DOHH2 (cell line): ENCODE data around the gene HAVCR1.
A peak's percentile ranks its signal among the peaks of the same experiment; 100 is the strongest.

ENCODE experiments used
- H3F3A ChIP-seq: fragments of 200-600 bp; sonication (generic), shearing (Covaris generic); 2 replicates; pipeline ENCODE4 v1.6.0; 2016; ENCODE audit warnings: antibody characterized with exemption, mild to moderate bottlenecking; ENCODE audit not compliant: control insufficient read depth, insufficient read depth
- H3K27ac ChIP-seq: fragments of 200-600 bp; sonication (generic); 2 replicates; pipeline ENCODE4 v1.5.1; 2014; ENCODE audit warnings: low read depth, mild to moderate bottlenecking, low read length, moderate library complexity
- H3K27me3 ChIP-seq: fragments of 200-600 bp; sonication (generic); 2 replicates; pipeline ENCODE4 v1.6.1; 2014; ENCODE audit warnings: mild to moderate bottlenecking, low read length, mixed read lengths; ENCODE audit not compliant: control insufficient read depth
- H3K36me3 ChIP-seq: fragments of 200-600 bp; sonication (generic); 2 replicates; pipeline ENCODE4 v1.6.1; 2014; ENCODE audit warnings: mild to moderate bottlenecking, low read length, moderate library complexity, mixed read lengths; ENCODE audit not compliant: control insufficient read depth
- H3K4me1 ChIP-seq: fragments of 200-600 bp; sonication (generic); 2 replicates; pipeline ENCODE4 v1.6.1; 2014; ENCODE audit warnings: mild to moderate bottlenecking, low read length, mixed read lengths; ENCODE audit not compliant: control insufficient read depth
- H3K4me2 ChIP-seq: fragments of 200-600 bp; sonication (generic); 2 replicates; pipeline ENCODE4 v1.6.0; 2014; ENCODE audit warnings: mild to moderate bottlenecking, low read length, moderate library complexity
- H3K4me3 ChIP-seq: fragments of 200-600 bp; sonication (generic); 2 replicates; pipeline ENCODE4 v1.5.1; 2014; ENCODE audit warnings: mild to moderate bottlenecking, low read length, mixed read lengths
- H3K79me2 ChIP-seq: fragments of 200-600 bp; sonication (generic); 2 replicates; pipeline ENCODE4 v1.6.1; 2014; ENCODE audit warnings: mild to moderate bottlenecking, low read length, mixed read lengths; ENCODE audit not compliant: control insufficient read depth
- H3K9me2 ChIP-seq: fragments of 200-600 bp; sonication (generic); replicated peaks from 2 replicates; pipeline ENCODE4 v1.6.1; 2014; ENCODE audit warnings: mild to moderate bottlenecking, low read length, mixed read lengths; ENCODE audit not compliant: control insufficient read depth
- H3K9me3 ChIP-seq: fragments of 200-600 bp; sonication (generic); 2 replicates; pipeline ENCODE4 v1.6.1; 2014; ENCODE audit warnings: antibody characterized with exemption, low read length, mixed read lengths; ENCODE audit not compliant: control insufficient read depth, insufficient read depth
- H4K20me1 ChIP-seq: fragments of 200-600 bp; sonication (generic); 2 replicates; pipeline ENCODE4 v1.6.0; 2014; ENCODE audit warnings: low read depth, mild to moderate bottlenecking, antibody characterized with exemption, low read length, moderate library complexity; ENCODE audit not compliant: control insufficient read depth, insufficient read depth
- EZH2phosphoT487 ChIP-seq: fragments of 200-600 bp; sonication (generic); IDR thresholded peaks from 2 replicates; pipeline ENCODE4 v1.6.1; 2017; ENCODE audit warnings: borderline replicate concordance, mild to moderate bottlenecking, antibody characterized with exemption, low read length, moderate library complexity, mixed read lengths
- TF ChIP-seq, protein P1 (sequence below): fragments of 200-600 bp; sonication (generic); IDR thresholded peaks from one replicate; pipeline ENCODE4 v1.5.1; 2014; ENCODE audit warnings: antibody characterized with exemption, mild to moderate bottlenecking, low read depth, low read length; ENCODE audit not compliant: poor library complexity, severe bottlenecking

HAVCR1 gene

DNA sequence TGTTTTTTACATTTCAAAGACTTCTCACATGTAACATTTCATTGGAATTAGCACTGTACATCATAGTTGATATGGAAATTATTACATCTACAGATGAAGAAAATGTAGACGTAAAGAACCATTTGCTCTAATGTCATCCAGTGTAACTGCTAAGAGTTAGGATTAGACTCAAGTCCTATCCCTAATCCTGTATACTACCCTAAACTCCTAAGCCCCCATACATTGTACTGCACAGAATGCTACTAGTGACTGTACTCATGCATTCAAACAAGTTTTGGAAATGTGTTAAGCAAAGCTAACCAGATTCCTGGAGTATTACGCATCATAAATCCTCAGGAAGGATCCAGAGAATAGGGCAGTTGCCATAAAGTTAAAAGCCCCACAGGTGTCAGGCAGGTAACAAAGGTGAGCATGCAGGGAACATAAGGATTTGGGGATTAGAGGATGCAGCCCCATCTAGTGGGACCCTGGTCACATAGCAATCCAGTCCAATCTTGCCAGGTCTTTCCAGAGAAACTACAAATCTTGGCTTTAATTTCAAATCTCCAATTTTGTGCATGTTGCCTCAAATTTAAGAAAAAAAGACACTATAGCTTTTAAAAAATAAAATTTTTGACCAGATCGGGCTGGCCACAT is 32.0 kb downstream of the HAVCR1 start:
- H3K36me3 ChIP-seq: no peaks in the 10 kb centered on the region
- no peaks in the 10 kb centered on the region for H3K9me3 ChIP-seq

DNA sequence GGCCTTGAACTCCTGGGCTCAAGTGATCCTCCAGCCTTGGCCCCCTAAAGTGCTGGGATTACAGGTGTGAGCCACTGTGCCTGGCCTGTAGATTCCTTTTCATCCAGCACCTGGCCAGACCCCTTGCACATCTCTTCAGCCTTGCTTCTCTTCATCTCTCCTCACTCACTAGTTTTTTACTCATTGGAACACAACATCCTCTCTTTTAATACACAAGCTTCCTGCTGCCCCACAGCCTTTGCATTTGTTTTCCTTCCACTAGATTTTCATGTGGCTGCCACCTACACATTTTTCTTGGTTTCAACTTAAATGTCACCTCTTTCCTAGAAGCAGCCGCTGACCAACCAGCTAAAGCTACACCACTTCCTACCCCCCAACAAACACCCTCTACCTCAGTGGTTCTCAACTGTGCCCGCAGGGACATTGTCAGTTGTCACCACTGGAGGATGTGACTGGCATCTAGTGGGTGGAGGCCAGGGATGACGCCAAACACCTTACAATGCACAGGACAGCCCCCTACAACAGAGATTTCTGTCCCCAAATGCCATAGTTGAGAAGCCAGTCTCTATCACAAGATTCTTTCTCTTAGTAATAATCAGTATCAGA is 33.7 kb downstream of the HAVCR1 start:
- Histone ChIP-seq H3K9me3 (no peaks in the 10 kb centered on the region), H4K20me1 (no peaks in the 10 kb centered on the region), H3K79me2 (no peaks in the 10 kb centered on the region), H3K9me2 (no peaks in the 10 kb centered on the region), H3K27me3 (no peaks in the 10 kb centered on the region), H3K4me1 (peaks cover 62% of the 10 kb centered on the region), H3K27ac (peak overlapping the region; percentile 14; the same call in 1 of the 2 replicates), H3K36me3 (no peaks in the 10 kb centered on the region), H3F3A (0 out of 2 replicates have a peak, but pooled peaks cover 3% of the 10 kb centered on the region), H3K4me3 (peak overlapping the region; percentile 7; the same call in 1 of the 2 replicates), H3K4me2 (peak overlapping the region; percentile 49)
- no peak for TF ChIP-seq EZH2phosphoT487
- TF ChIP-seq, protein P1, sequence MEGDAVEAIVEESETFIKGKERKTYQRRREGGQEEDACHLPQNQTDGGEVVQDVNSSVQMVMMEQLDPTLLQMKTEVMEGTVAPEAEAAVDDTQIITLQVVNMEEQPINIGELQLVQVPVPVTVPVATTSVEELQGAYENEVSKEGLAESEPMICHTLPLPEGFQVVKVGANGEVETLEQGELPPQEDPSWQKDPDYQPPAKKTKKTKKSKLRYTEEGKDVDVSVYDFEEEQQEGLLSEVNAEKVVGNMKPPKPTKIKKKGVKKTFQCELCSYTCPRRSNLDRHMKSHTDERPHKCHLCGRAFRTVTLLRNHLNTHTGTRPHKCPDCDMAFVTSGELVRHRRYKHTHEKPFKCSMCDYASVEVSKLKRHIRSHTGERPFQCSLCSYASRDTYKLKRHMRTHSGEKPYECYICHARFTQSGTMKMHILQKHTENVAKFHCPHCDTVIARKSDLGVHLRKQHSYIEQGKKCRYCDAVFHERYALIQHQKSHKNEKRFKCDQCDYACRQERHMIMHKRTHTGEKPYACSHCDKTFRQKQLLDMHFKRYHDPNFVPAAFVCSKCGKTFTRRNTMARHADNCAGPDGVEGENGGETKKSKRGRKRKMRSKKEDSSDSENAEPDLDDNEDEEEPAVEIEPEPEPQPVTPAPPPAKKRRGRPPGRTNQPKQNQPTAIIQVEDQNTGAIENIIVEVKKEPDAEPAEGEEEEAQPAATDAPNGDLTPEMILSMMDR: no peak

More for the DNA sequence above, 32.0 kb downstream of the HAVCR1 start:
- Histone ChIP-seq H3K4me3 (no peak overlapping the region), H3F3A (0 out of 2 replicates have a peak, but pooled peaks cover 3% of the 10 kb centered on the region), H4K20me1 (no peaks in the 10 kb centered on the region), H3K79me2 (no peaks in the 10 kb centered on the region), H3K9me2 (no peaks in the 10 kb centered on the region), H3K4me2 (no peak overlapping the region), H3K27me3 (no peaks in the 10 kb centered on the region), H3K27ac (no peak overlapping the region), H3K4me1 (peaks cover 64% of the 10 kb centered on the region)
- TF ChIP-seq, protein P1: peak; percentile 70
- TF ChIP-seq EZH2phosphoT487: no peak

DNA sequence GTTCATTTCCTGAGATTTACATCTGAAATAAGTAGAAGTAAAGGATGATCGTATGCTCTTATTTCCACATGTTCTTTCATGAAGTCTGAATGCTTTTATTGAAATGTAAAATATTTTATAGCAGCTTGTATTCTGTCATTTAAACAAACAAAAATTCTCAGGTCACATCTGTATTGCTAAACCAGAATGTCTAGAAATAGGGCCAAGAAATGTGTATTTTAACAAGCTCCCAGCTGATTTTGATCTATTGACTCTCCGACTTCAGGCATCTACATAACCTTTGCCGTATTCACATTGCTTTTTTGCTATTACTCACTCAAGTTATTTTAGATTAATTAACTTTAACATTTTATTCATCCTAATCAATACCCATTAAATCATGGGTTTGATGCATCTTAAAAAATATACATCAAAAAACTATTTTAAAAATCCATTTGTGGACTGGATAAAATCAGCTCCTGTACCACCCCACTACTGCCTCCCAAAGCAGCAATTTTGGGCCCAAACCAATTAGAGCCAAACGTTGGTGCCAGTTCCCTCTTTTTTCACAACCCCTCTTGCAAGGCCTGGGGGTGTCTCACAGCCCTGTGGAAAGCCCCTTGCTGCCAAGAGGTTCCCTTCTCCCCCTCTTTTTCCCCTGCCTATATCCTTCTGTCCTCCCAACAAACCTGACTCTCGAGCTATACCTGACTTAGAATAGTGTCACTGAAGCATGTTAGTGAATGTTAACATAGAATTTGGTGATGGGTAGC is 34.5 kb downstream of the HAVCR1 start:
- H3K4me2 ChIP-seq: no peak overlapping the region; the same call in 1 of the 2 replicates
- H3K4me1 ChIP-seq: peaks cover 54% of the 10 kb centered on the region
- no peaks in the 10 kb centered on the region for H3K36me3 ChIP-seq
- no peaks in the 10 kb centered on the region for H4K20me1 ChIP-seq
- H3K9me2 ChIP-seq: no peaks in the 10 kb centered on the region
- no peaks in the 10 kb centered on the region for H3K27me3 ChIP-seq
- no peaks in the 10 kb centered on the region for H3K9me3 ChIP-seq
- H3K4me3 ChIP-seq: no peak overlapping the region
- no peaks in the 10 kb centered on the region for H3K79me2 ChIP-seq
- TF ChIP-seq, protein P1: no peak
- TF ChIP-seq EZH2phosphoT487: no peak
- H3F3A ChIP-seq: 0 out of 2 replicates have a peak, but pooled peaks cover 3% of the 10 kb centered on the region
- H3K27ac ChIP-seq: no peak overlapping the region
